Measurements from ENCODE around the gene GRID1.

GRID1 gene

DNA sequence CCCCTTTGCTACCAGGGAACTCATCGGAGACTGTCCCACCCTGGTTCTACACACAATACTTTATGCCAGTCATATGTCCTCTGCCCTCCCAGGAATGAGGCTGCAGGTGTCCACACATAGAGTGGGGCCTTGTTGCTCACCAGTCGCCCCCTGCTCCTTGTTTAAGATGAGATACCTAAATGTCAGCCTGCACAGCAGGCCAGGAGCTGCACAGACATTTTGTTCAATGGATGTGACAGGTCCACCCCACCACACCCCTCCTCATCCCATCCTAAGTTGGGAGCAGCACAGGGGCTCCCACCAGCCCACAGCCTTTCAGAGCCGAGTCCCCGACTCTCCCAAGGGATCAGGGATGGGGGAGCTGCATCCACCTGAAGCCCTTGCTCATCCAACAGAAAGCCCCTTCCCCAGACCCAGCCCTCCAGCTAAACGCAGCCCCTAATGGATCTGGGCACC, 6.2 kb upstream of the GRID1 start:
- no peak overlapping the region for H3K27ac ChIP-seq
- no peak for TF ChIP-seq ZFX (IDR thresholded peaks at IDR 0.05; ENCODE audit: borderline replicate concordance)
- TF ChIP-seq, protein P1, sequence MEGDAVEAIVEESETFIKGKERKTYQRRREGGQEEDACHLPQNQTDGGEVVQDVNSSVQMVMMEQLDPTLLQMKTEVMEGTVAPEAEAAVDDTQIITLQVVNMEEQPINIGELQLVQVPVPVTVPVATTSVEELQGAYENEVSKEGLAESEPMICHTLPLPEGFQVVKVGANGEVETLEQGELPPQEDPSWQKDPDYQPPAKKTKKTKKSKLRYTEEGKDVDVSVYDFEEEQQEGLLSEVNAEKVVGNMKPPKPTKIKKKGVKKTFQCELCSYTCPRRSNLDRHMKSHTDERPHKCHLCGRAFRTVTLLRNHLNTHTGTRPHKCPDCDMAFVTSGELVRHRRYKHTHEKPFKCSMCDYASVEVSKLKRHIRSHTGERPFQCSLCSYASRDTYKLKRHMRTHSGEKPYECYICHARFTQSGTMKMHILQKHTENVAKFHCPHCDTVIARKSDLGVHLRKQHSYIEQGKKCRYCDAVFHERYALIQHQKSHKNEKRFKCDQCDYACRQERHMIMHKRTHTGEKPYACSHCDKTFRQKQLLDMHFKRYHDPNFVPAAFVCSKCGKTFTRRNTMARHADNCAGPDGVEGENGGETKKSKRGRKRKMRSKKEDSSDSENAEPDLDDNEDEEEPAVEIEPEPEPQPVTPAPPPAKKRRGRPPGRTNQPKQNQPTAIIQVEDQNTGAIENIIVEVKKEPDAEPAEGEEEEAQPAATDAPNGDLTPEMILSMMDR (IDR thresholded peaks at IDR 0.05), result no peak

DNA sequence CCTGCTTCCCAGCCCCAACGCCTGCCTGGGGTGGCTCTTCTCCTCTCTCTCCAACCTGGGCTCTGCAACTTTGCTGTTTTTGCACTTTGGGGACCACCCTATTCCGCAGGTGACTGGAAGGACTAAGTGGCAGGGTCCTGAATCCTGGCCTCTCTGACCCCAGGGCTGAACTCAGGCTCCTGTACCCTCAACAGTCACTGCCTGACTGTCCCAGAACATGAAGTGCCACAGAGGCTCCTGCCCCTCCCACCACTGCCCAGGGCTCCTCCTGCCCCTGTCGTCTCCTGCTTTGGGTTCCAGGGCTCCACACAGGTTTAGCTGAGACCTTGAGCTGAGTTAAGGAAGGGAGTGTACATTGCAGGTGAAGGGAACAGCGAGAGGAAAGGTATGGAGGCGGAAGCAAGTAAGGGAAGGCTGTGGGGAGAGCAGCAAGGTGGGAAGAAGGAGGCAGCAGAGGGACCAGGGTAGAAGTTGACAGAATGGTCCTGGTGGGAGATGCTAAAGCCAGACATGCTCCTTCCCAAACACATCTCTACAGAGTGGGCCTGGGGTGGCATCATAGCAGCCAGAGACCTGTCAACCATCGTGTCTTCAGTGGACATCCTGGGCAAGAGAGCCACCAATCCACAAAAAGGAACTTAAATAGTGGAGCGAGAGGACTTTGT, 5.7 kb upstream of the GRID1 start:
- no peak for TF ChIP-seq ZFX (IDR thresholded peaks at IDR 0.05; ENCODE audit: borderline replicate concordance)
- TF ChIP-seq, protein P1 (IDR thresholded peaks at IDR 0.05), result no peak
- no peak overlapping the region for H3K27ac ChIP-seq

DNA sequence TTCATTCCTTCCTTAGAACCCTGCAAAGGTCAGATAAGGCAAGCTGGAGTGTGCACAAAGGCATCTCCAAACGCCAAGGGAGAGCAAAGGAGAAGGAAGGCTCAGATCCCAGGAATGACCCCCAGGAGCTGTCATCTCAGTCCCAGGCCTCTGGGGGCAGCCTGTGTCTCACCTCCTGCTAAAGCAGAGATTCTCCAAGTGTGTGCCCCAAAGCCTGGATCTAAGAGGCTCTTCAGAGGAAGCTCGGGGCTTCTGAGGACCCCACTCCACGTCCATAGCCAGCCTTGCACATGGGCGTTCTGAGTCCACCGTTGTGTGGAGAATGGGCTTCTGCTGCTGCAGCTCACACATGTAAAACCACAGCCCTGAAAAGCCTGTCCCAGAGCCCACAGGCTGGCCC, 5.1 kb upstream of the GRID1 start:
- no peak overlapping the region for H3K27ac ChIP-seq
- no peak for TF ChIP-seq ZFX (IDR thresholded peaks at IDR 0.05; ENCODE audit: borderline replicate concordance)
- TF ChIP-seq, protein P1 (IDR thresholded peaks at IDR 0.05), result no peak

DNA sequence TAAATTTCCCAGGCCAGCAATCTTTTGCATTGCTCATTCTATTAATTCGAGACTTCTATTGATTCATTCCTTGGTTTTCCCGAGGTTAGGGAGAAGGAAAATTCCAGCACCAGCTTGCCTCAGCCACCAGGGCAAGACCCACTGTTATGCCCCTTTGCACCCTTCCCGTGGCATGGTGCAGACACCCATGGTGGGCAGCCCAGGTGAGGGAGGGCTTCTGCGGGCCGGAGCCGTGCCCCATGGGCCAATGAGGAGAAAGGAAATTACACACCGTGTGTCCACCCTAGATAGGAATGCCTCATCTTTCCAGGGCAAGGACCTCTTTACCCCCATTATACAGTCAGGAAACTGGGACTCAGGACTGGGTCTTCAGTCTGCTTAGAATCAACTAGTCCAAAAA, 4.5 kb upstream of the GRID1 start:
- H3K27ac ChIP-seq, result no peak overlapping the region
- no peak for TF ChIP-seq ZFX (IDR thresholded peaks at IDR 0.05; ENCODE audit: borderline replicate concordance)
- TF ChIP-seq, protein P1 (IDR thresholded peaks at IDR 0.05), result no peak

DNA sequence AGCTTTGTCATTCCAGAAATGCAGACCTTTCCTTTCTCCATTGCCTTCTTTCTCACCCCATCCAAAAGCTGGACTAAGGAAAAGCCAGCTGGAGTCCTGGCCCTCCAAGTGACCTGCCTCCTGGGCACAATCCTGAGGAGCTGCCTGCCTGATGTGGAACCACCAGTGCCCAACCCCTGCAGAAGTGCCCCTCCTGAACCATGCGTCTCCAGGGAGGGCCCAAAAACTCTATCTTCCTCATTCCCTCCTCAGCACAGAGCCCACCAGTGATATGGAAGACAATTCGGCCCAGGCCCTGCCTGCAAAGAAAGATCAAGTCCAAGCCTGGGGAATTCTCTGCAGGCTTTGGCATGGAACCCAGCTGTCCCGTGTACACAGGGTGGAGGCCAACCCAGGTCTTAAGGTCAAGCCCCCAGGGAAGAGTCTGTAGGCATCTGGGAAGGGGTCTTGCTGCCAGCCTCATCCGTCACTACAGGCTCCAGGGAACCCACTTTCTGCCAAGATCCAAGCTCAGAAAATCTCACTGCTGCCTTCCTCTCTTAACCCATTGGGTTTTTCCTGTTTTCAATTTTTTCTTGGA, 3.5 kb upstream of the GRID1 start:
- TF ChIP-seq ZFX (IDR thresholded peaks at IDR 0.05; ENCODE audit: borderline replicate concordance), result no peak
- TF ChIP-seq, protein P1 (IDR thresholded peaks at IDR 0.05), result no peak
- no peak overlapping the region for H3K27ac ChIP-seq

GRCh38 chr10:86368987-86369386, 2.4 kb upstream of the GRID1 start:
- TF ChIP-seq ZFX (IDR thresholded peaks at IDR 0.05; ENCODE audit: borderline replicate concordance), result no peak
- TF ChIP-seq, protein P1 (IDR thresholded peaks at IDR 0.05), result no peak
- H3K27ac ChIP-seq, result no peak overlapping the region

- no peak overlapping the region for H3K27ac ChIP-seq
- no peak for TF ChIP-seq ZFX (IDR thresholded peaks at IDR 0.05; ENCODE audit: borderline replicate concordance)
- TF ChIP-seq, protein P1 (IDR thresholded peaks at IDR 0.05), result no peak
These were observed 1.5 kb upstream of the GRID1 start for GRCh38 chr10:86368046-86368445.

All from 22Rv1 (cell line).